Endothelial cell (in vitro differentiated cells): ENCODE data around the gene TLCD3A. TPM values are rescaled to one million over a fixed set of nuclear protein-coding genes. Genes with fewer than 3 reads are reported as not detected.

Experiments used
- DNase-seq: peaks from one replicate; pipeline ENCODE4 v3.0.0; 2021; ENCODE audit warnings: low spot score
- H3K27ac Mint-ChIP-seq: one replicate; pipeline ENCODE4 v1.8.0; 2021; ENCODE audit warnings: mixed read lengths, inconsistent platforms; ENCODE audit not compliant: unreplicated experiment
- H3K27me3 Mint-ChIP-seq: one replicate; pipeline ENCODE4 v1.8.0; 2021; ENCODE audit warnings: mild to moderate bottlenecking, moderate library complexity, mixed read lengths, inconsistent platforms; ENCODE audit not compliant: unreplicated experiment
- H3K36me3 Mint-ChIP-seq: one replicate; pipeline ENCODE4 v1.8.0; 2021; ENCODE audit warnings: mild to moderate bottlenecking, low read depth, mixed read lengths, inconsistent platforms; ENCODE audit not compliant: unreplicated experiment
- H3K4me1 Mint-ChIP-seq: one replicate; pipeline ENCODE4 v1.8.0; 2021; ENCODE audit warnings: mild to moderate bottlenecking, mixed read lengths, inconsistent platforms; ENCODE audit not compliant: unreplicated experiment
- H3K4me3 Mint-ChIP-seq: one replicate; pipeline ENCODE4 v1.8.0; 2021; ENCODE audit warnings: mild to moderate bottlenecking, mixed read lengths, inconsistent platforms; ENCODE audit not compliant: unreplicated experiment
- H3K9me3 Mint-ChIP-seq: one replicate; pipeline ENCODE4 v1.8.0; 2021; ENCODE audit warnings: mixed read lengths, inconsistent platforms; ENCODE audit not compliant: unreplicated experiment
- CTCF ChIP-seq: fragments of 200-600 bp; sonication (generic); IDR thresholded peaks from one replicate; pipeline ENCODE4 v1.5.0; 2021; ENCODE audit warnings: antibody characterized with exemption; ENCODE audit not compliant: unreplicated experiment
- total RNA-seq: library from RNA; stranded (reverse); fragmentation: NEBNext Ultra II Directional; extraction: Animal tissue kit (Norgen Biotek cat#: 25700); gene quantifications from one replicate; pipeline ENCODE4 v1.2.1, GENCODE V29; 2021; ENCODE audit not compliant: unreplicated experiment

Gene TLCD3A
- total RNA-seq, 1 donor from 2014 or later, result 24.6 TPM

- Mint-ChIP-seq H3K36me3 (no peaks in the 10 kb centered on the region), H3K9me3 (no peaks in the 10 kb centered on the region), H3K4me1 (no peaks in the 10 kb centered on the region), H3K27ac (no peak overlapping the region), H3K27me3 (peaks cover 3% of the 10 kb centered on the region), H3K4me3 (no peak overlapping the region)
- DNase-seq, result no peak
- TF ChIP-seq CTCF, result no peak
Measured at GRCh38 chr17:725746-726145, 6.7 kb upstream of the TLCD3A start.

DNA sequence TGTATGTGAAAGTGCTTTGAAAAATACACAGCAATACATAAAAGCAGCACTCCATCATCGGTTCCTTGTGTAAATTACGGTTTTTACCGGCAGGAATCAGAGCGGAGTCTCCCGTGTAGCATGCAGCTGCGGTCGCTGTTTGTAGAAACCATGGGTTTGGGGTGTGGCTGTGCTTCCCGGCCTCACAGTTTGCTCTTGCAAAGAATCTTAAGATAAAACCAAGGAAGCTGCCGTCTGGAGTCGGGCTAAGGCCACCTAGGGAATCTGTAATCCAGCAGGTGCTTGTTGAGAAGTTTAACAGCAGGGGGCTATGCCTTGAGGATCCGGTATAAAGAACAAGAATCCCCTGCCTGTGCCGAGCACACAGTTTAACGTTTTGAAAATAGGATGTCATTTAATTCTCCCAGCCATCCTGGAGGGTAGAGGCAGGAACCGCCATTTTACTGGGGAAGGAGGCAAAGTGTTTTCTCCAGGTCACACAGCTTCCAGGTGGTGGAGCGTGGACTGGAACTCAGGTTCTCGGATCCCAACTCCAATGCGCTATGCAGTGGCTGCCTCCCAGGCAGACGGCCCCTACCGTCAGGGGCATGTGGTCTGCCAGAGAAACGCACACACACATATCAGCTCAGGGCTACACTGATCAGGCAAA, 6.0 kb upstream of the TLCD3A start:
- Mint-ChIP-seq H3K4me1 (peaks cover 3% of the 10 kb centered on the region), H3K27ac (no peak overlapping the region), H3K36me3 (no peaks in the 10 kb centered on the region), H3K27me3 (peaks cover 3% of the 10 kb centered on the region), H3K4me3 (no peak overlapping the region), H3K9me3 (no peaks in the 10 kb centered on the region)
- DNase-seq, result no peak
- TF ChIP-seq CTCF, result no peak

- DNase-seq, result no peak
- Mint-ChIP-seq H3K27me3 (peaks cover 9% of the 10 kb centered on the region), H3K36me3 (no peaks in the 10 kb centered on the region), H3K9me3 (no peaks in the 10 kb centered on the region), H3K27ac (no peak overlapping the region), H3K4me1 (peaks cover 12% of the 10 kb centered on the region), H3K4me3 (no peak overlapping the region)
- TF ChIP-seq CTCF, result no peak
Measured at GRCh38 chr17:728911-729310, 3.5 kb upstream of the TLCD3A start.

GRCh38 chr17:731644-732066, 741 bp upstream of the TLCD3A start:
- no peak overlapping the region for H3K27ac Mint-ChIP-seq
- peaks cover 15% of the 10 kb centered on the region for H3K4me1 Mint-ChIP-seq
- no peaks in the 10 kb centered on the region for H3K9me3 Mint-ChIP-seq
- peaks cover 4% of the 10 kb centered on the region for H3K36me3 Mint-ChIP-seq
- TF ChIP-seq CTCF, result no peak
- DNase-seq, result no peak
- H3K27me3 Mint-ChIP-seq, result peaks cover 9% of the 10 kb centered on the region
- H3K4me3 Mint-ChIP-seq, result peak overlapping the region; percentile 83

DNA sequence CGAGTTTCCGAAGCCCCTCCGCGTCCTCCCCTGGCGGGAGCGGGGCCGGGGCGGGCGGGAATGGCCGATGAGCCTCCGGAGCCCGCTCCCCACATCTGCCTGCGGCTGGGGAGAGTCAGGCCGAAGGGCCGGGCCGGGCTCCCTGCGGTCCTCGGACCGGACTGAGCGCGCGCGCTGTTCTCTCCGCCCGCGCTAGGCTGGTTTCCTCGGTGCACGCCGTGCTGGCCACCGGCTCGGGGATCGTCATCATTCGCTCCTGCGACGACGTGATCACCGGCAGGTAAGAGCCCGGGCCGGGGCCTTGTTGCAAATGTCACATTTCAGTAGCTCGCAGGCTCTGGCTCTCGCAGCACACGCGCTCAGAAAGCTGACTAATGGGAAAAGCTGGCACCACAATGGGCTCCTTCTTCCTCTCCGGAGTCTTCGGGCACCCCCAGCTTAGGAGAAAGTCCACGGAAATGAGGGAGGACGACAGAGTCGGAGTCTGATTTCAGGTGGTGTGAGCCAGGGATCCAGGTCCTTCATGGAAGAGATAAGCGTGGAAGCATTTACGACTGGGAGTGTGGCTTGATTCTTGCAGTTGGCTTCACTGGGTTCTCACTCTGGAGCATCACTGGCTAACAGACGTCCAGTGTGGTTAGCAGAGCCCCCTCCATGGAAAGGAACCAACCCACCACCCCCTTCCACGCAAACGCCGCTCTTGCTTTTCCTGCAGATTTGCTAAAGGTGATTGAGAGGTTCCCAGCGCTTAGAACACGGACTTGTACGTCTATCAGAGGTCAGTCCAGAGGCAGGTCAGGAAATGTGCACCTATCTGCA, 715 bp downstream of the TLCD3A start:
- peaks cover 4% of the 10 kb centered on the region for H3K36me3 Mint-ChIP-seq
- peaks cover 15% of the 10 kb centered on the region for H3K4me1 Mint-ChIP-seq
- H3K27me3 Mint-ChIP-seq, result peaks cover 7% of the 10 kb centered on the region
- H3K27ac Mint-ChIP-seq, result peak overlapping the region; percentile 68
- TF ChIP-seq CTCF, result no peak
- H3K9me3 Mint-ChIP-seq, result no peaks in the 10 kb centered on the region
- peak overlapping the region; percentile 90 for H3K4me3 Mint-ChIP-seq
- DNase-seq, result no peak
